Gastroesophageal sphincter (tissue), 4 donors: ENCODE data around the gene EVC2. TPM values are rescaled to one million over a fixed set of nuclear protein-coding genes. Genes with fewer than 3 reads are reported as not detected.

Experiments
- ATAC-seq: fragments of 150-250 bp; one replicate; pipeline ENCODE4 v1.9.1; 2016; ENCODE audit warnings: mild to moderate bottlenecking, moderate library complexity
- H3K27ac ChIP-seq, 4 donors: fragments of 200-600 bp; sonication (generic) in 3 of 4; 1 replicate in 3 of 4; 2 replicates in 1 of 4; pipeline ENCODE4 v1.5.1; 2016 to 2019
- H3K27me3 ChIP-seq: fragments of 200-600 bp; sonication (generic); one replicate; pipeline ENCODE4 v1.5.1; 2019
- H3K36me3 ChIP-seq, 2 donors: fragments of 200-600 bp; sonication (generic); one replicate each; pipeline ENCODE4 v1.5.1; 2019; ENCODE audit warnings: control low read depth in 1 of 2
- H3K4me1 ChIP-seq, 3 donors: fragments of 200-600 bp; sonication (generic); 1 replicate in 2 of 3; 2 replicates in 1 of 3; pipeline ENCODE4 v1.5.1; 2016 to 2019; ENCODE audit warnings: control low read depth in 2 of 3
- H3K4me3 ChIP-seq, 2 donors: fragments of 200-600 bp; sonication (generic); one replicate each; pipeline ENCODE4 v1.5.1; 2019; ENCODE audit warnings: mild to moderate bottlenecking in 1 of 2, moderate library complexity in 1 of 2
- H3K9me3 ChIP-seq, 3 donors: fragments of 200-600 bp; sonication (generic); one replicate each; pipeline ENCODE4 v1.5.1; 2017 to 2019; ENCODE audit warnings: control low read depth in 2 of 3
- EP300 ChIP-seq: sonication (generic); formaldehyde crosslinking; IDR thresholded peaks from one replicate; pipeline ENCODE4 v1.6.1; 2017; ENCODE audit warnings: antibody characterized with exemption, mild to moderate bottlenecking
- POLR2A ChIP-seq, 2 donors: fragments of 450-650 bp; IDR thresholded peaks; one replicate each; pipeline ENCODE4 v1.6.1; 2017; ENCODE audit warnings: antibody characterized with exemption in 2 of 2, mild to moderate bottlenecking in 2 of 2, moderate library complexity in 1 of 2
- POLR2AphosphoS5 ChIP-seq: sonication (generic); formaldehyde crosslinking; IDR thresholded peaks from one replicate; pipeline ENCODE4 v1.6.1; 2017; ENCODE audit warnings: antibody characterized with exemption
- WGBS, 2 donors: methylation state at CpG; one replicate each; pipeline ENCODE4 v1.1.5; 2018; ENCODE audit warnings: low coverage in 1 of 2; 5-methylcytosine and 5-hydroxymethylcytosine counted together
- total RNA-seq, 4 donors: library from RNA; depleted of rRNA; stranded (reverse); fragments of >200 nt; gene quantifications; one replicate each; pipeline ENCODE4 v1.1.0, GENCODE V29; 2016
- TF ChIP-seq, protein P1 (sequence below), 4 experiments: fragments of 200-600 bp in 2 of 4; fragments of 450-650 bp in 2 of 4; sonication (generic) in 1 of 4; IDR thresholded peaks; one replicate each; pipeline ENCODE4 v1.5.1; 2017 to 2019; ENCODE audit warnings: antibody characterized with exemption in 4 of 4, mild to moderate bottlenecking in 2 of 4, moderate library complexity in 2 of 4

The EVC2 gene
- total RNA-seq, 4 donors from 2014 or later = 9.3 to 16.3 (median 12.4) TPM

- no peak for ATAC-seq
- Histone ChIP-seq H3K4me1 (peaks cover 0 to 11% (median 0%) of the 10 kb centered on the region in 3 donors), H3K4me3 (no peak overlapping the region), H3K27ac (no peak overlapping the region), H3K36me3 (peaks cover 0 to 97% of the 10 kb centered on the region in 2 donors), H3K27me3 (no peaks in the 10 kb centered on the region), H3K9me3 (no peaks in the 10 kb centered on the region)
- WGBS, 2 donors = 77 to 86% methylated on average over 6 to 10 of the region's 10 CpGs
- TF ChIP-seq, protein P1, sequence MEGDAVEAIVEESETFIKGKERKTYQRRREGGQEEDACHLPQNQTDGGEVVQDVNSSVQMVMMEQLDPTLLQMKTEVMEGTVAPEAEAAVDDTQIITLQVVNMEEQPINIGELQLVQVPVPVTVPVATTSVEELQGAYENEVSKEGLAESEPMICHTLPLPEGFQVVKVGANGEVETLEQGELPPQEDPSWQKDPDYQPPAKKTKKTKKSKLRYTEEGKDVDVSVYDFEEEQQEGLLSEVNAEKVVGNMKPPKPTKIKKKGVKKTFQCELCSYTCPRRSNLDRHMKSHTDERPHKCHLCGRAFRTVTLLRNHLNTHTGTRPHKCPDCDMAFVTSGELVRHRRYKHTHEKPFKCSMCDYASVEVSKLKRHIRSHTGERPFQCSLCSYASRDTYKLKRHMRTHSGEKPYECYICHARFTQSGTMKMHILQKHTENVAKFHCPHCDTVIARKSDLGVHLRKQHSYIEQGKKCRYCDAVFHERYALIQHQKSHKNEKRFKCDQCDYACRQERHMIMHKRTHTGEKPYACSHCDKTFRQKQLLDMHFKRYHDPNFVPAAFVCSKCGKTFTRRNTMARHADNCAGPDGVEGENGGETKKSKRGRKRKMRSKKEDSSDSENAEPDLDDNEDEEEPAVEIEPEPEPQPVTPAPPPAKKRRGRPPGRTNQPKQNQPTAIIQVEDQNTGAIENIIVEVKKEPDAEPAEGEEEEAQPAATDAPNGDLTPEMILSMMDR (IDR thresholded peaks at IDR 0.05) = no peak
- no peak for TF ChIP-seq POLR2AphosphoS5
Measured at GRCh38 chr4:5750052-5750945, 41.9 kb upstream of the EVC2 start.

GRCh38 chr4:5749568-5749967 lies 41.2 kb upstream of the EVC2 start:
- H3K27me3 ChIP-seq = no peaks in the 10 kb centered on the region
- H3K27ac ChIP-seq = no peak overlapping the region
- 76 to 91% methylated on average over 4 of the region's 9 CpGs for WGBS, 2 donors
- ATAC-seq = no peak
- no peaks in the 10 kb centered on the region for H3K9me3 ChIP-seq
- TF ChIP-seq, protein P1 (IDR thresholded peaks at IDR 0.05) = no peak
- TF ChIP-seq EP300 (no peak), POLR2A (IDR thresholded peaks at IDR 0.05) (no peak), POLR2AphosphoS5 (no peak)
- peaks cover 0 to 97% of the 10 kb centered on the region in 2 donors for H3K36me3 ChIP-seq
- no peak overlapping the region for H3K4me3 ChIP-seq
- peaks cover 0 to 11% (median 0%) of the 10 kb centered on the region in 3 donors for H3K4me1 ChIP-seq

- no peaks in the 10 kb centered on the region for H3K9me3 ChIP-seq
- no peaks in the 10 kb centered on the region for H3K27me3 ChIP-seq
- peaks cover 0 to 97% of the 10 kb centered on the region in 2 donors for H3K36me3 ChIP-seq
- H3K4me3 ChIP-seq = no peak overlapping the region
- H3K27ac ChIP-seq = peak overlapping the region in 2 of 4 donors; percentile 37 to 51
- WGBS, 2 donors = 18 to 20% methylated on average over 9 to 11 of the region's 11 CpGs
- ATAC-seq = peak; percentile 63
- H3K4me1 ChIP-seq = peaks cover 0 to 11% (median 0%) of the 10 kb centered on the region in 3 donors
- TF ChIP-seq, protein P1 (IDR thresholded peaks at IDR 0.05) = no peak
- TF ChIP-seq EP300 = no peak
- TF ChIP-seq POLR2AphosphoS5 = no peak
- TF ChIP-seq POLR2A (IDR thresholded peaks at IDR 0.05) = no peak
Measured at GRCh38 chr4:5747738-5748375, 39.5 kb upstream of the EVC2 start.

DNA sequence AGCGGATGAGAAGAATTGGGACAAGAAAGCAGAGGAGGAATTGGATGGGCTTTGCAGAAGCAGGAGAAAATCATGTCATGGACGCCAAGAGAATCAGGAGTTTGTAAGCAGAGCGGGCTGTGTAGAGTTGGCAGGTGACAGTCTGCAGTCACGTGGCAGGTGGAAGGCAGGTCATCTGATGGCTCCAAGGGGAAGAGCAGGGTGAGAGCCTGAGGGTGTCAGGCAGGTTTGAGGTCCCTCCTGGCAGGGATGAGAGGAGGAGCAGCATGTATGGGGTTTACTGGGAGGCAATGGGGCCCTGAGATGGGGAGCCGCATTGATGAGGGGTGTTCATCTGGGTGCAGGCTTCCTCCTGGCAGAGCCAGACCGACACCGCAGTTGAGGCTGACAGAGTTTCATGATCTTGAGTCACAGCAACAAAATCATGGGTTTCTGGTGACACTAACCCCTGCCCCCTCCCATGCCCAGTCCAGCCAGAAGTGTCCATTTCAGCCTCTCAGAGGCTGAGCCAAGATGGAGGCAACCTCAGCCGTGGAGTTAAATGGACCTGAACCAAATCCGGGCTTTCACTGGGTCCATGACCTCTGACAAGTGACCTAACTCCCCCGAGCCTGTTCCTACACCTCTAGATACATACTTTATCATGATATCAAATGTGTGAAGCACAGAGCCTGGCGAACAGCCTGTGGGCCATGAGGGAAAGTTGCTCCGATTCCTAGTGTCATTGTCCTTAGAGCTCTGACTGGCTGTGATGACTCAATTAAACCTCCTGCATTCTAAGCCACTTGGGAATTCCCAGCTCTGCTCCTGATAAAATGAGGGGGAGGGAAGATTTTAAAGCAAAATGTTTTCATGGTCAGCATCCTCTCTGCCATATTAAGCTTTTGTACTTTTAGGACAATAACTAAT lies 38.7 kb upstream of the EVC2 start:
- ATAC-seq = no peak
- Histone ChIP-seq H3K9me3 (no peaks in the 10 kb centered on the region), H3K27ac (peak overlapping the region in 2 of 4 donors; percentile 37 to 51), H3K4me3 (no peak overlapping the region), H3K4me1 (peaks cover 0 to 11% (median 0%) of the 10 kb centered on the region in 3 donors), H3K36me3 (peaks cover 0 to 97% of the 10 kb centered on the region in 2 donors), H3K27me3 (no peaks in the 10 kb centered on the region)
- 63 to 84% methylated on average over 8 to 9 of the region's 12 CpGs for WGBS, 2 donors
- TF ChIP-seq, protein P1 (IDR thresholded peaks at IDR 0.05) = no peak
- TF ChIP-seq POLR2A (IDR thresholded peaks at IDR 0.05) = no peak
- no peak for TF ChIP-seq POLR2AphosphoS5
- TF ChIP-seq EP300 = no peak
